Measurements from ENCODE around the gene FZR1. TPM values are rescaled to one million over a fixed set of nuclear protein-coding genes. Genes with fewer than 3 reads are reported as not detected.

Gene FZR1
- total and polyA plus RNA-seq, 2 of the 13 experiments (the other 11 are each of a cell fraction or from before 2014, with no cell fraction given) = 29.0 to 30.8 TPM

- H3K9ac ChIP-seq (ENCODE audit: insufficient read depth, low read depth, low read length) = no peak overlapping the region
- H3K4me3 ChIP-seq (replicated peaks in 1 of 3; ENCODE audit: insufficient read depth in 1 of 3, low read depth in 2 of 3, low read length in 3 of 3) = peak overlapping the region in 2 of 3 experiments; percentile 15 to 49; a peak in 4 of 6 replicates
- no peak for FAIRE-seq
- intact Hi-C loops (cut with micrococcal nuclease; ENCODE audit: unreplicated experiment) (no loop called here), in situ Hi-C loops (cut with HindIII; ENCODE audit: extremely low pct_ligation_motif_present, low pct_unique_long_range_greater_than_20kb) (no loop called here)
- H3K4me1 ChIP-seq (ENCODE audit: insufficient read depth, low read length) = peaks cover 70% of the 10 kb centered on the region
- no peaks in the 10 kb centered on the region; the same call in 1 of the 2 replicates for H4K20me1 ChIP-seq (ENCODE audit: insufficient read depth, low read length)
- peak overlapping the region; percentile 70 for H3K4me2 ChIP-seq (ENCODE audit: low read depth, low read length)
- DNase-seq (ENCODE audit: low spot score) = no peak
- WGBS (ENCODE audit: low lambda C conversion rate) = 21% methylated on average over 10 of the region's 13 CpGs
- H3K27me3 ChIP-seq (ENCODE audit: control insufficient read depth in 1 of 2, insufficient read depth in 2 of 2, low read length in 2 of 2) = no peaks in the 10 kb centered on the region; a peak in 1 of 5 replicates
- POLR2A ChIA-PET = no interaction called here
- CTCF ChIA-PET (ENCODE audit: low intra/inter-chr PET ratio, low total read pairs) = no interaction called here
- no peaks in the 10 kb centered on the region for H3K9me3 ChIP-seq (ENCODE audit: low read length)
- no peaks in the 10 kb centered on the region for H3K36me3 ChIP-seq (replicated peaks in 1 of 2; ENCODE audit: control insufficient read depth in 1 of 2, insufficient read depth in 2 of 2, low read length in 2 of 2)
- BruUV-seq (replicated peaks) = no TSS peak
- no peak for ATAC-seq
- H3K79me2 ChIP-seq (ENCODE audit: insufficient read depth, low read length) = peaks cover 33% of the 10 kb centered on the region
- no peak overlapping the region for H3K27ac ChIP-seq (ENCODE audit: extremely low read length, insufficient read depth, low read length)
- no peak overlapping the region for H2AFZ ChIP-seq (ENCODE audit: low read length)
- no peak for TF ChIP-seq AHR (CRISPR knock-in tag; IDR thresholded peaks at IDR 0.05)
- TF ChIP-seq FOXA3 (CRISPR knock-in tag; IDR thresholded peaks at IDR 0.05) = peak; percentile 22; the same call in 1 of the 2 replicates
- no peak for TF ChIP-seq EZH2 (conservative IDR thresholded peaks at IDR 0.05; ENCODE audit: low read depth, low read length)
- peak; percentile 51; the same call in 1 of the 2 replicates for TF ChIP-seq RARA (CRISPR knock-in tag; IDR thresholded peaks at IDR 0.05)
- 0 out of 2 replicates have a peak, but pooled peaks have one; percentile 17 for TF ChIP-seq ZNF292 (CRISPR knock-in tag; IDR thresholded peaks at IDR 0.05; ENCODE audit: borderline replicate concordance, low read depth)
- peak; percentile 18; the same call in 1 of the 2 replicates for TF ChIP-seq SAP130 (CRISPR knock-in tag; IDR thresholded peaks at IDR 0.05; ENCODE audit: low read depth)
- TF ChIP-seq ZNF704 (CRISPR knock-in tag; IDR thresholded peaks at IDR 0.05; ENCODE audit: borderline replicate concordance) = no peak
- TF ChIP-seq ZNF605 (CRISPR knock-in tag; IDR thresholded peaks at IDR 0.05) = no peak
- TF ChIP-seq ZNF770 (CRISPR knock-in tag; IDR thresholded peaks at IDR 0.05) = peak; percentile 76
- TF ChIP-seq RBM39 (IDR thresholded peaks at IDR 0.05; ENCODE audit: low read depth, low read length, poor library complexity, severe bottlenecking) = no peak
- TF ChIP-seq ZNF687 (CRISPR knock-in tag; IDR thresholded peaks at IDR 0.05) = peak; percentile 44
- no peak for TF ChIP-seq KDM2A (CRISPR knock-in tag; IDR thresholded peaks at IDR 0.05; ENCODE audit: borderline replicate concordance, low read depth)
- no peak for TF ChIP-seq SMYD3 (CRISPR knock-in tag; IDR thresholded peaks at IDR 0.05)
- peak; percentile 18; the same call in 1 of the 2 replicates for TF ChIP-seq KDM5B (CRISPR knock-in tag; IDR thresholded peaks at IDR 0.05; ENCODE audit: borderline replicate concordance)
- TF ChIP-seq TRIM22 (IDR thresholded peaks at IDR 0.05) = no peak
- TF ChIP-seq MAFF (IDR thresholded peaks at IDR 0.05; ENCODE audit: low read depth, low read length) = peak; percentile 69
Measured at GRCh38 chr19:3503036-3503572, 3.0 kb upstream of the FZR1 start.

Data from HepG2 (cell line).